ENCODE results near the gene AP5S1. TPM values are rescaled to one million over a fixed set of nuclear protein-coding genes. Genes with fewer than 3 reads are reported as not detected.

The AP5S1 gene
- total and polyA plus RNA-seq, 2 of the 4 experiments (the other 2 are of a cell fraction), result 10.1 to 11.7 TPM

GRCh38 chr20:3823881-3824280, 3.5 kb downstream of the AP5S1 start:
- CTCF ChIA-PET, result no interaction called here
- H2BK15ac ChIP-seq (ENCODE audit: low read depth, low read length), result no peak overlapping the region
- H2BK5ac ChIP-seq (ENCODE audit: low read depth, low read length, poor library complexity, severe bottlenecking), result no peak overlapping the region
- no peaks in the 10 kb centered on the region for H3K9me3 ChIP-seq (ENCODE audit: control insufficient read depth, insufficient read depth, low read length)
- WGBS, 2 experiments (ENCODE audit: extremely low coverage in 2 of 2, insufficient read length in 1 of 2), result 95% methylated on average over 14 of the region's 20 CpGs; no CpG with 5 or more reads in 1 of the 2 experiments
- H3K9ac ChIP-seq (ENCODE audit: low read depth, low read length), result no peak overlapping the region
- no peaks in the 10 kb centered on the region for H4K20me1 ChIP-seq (ENCODE audit: insufficient read depth, low read length)
- H3K56ac ChIP-seq (ENCODE audit: extremely low read depth, insufficient read depth, low read length), result no peak overlapping the region
- no peak overlapping the region for H2AFZ ChIP-seq (replicated peaks; ENCODE audit: low read length, poor library complexity)
- no peak overlapping the region for H2BK120ac ChIP-seq (ENCODE audit: low read depth, low read length)
- H3K4ac ChIP-seq (ENCODE audit: low read depth, low read length), result no peak overlapping the region
- no TSS peak for BruUV-seq (replicated peaks)
- H2AK5ac ChIP-seq (ENCODE audit: low read depth, low read length), result no peak overlapping the region
- POLR2A ChIA-PET (ENCODE audit: unreplicated experiment), result no interaction called here
- TF ChIP-seq CHD1 (IDR thresholded peaks at IDR 0.05; ENCODE audit: low read depth, low read length) (no peak), CEBPB (IDR thresholded peaks at IDR 0.05; ENCODE audit: low read depth, low read length) (no peak), BHLHE40 (IDR thresholded peaks at IDR 0.05; ENCODE audit: low read depth, low read length) (no peak), ELK1 (IDR thresholded peaks at IDR 0.05; ENCODE audit: borderline replicate concordance, low read depth, low read length) (no peak)
- dilution Hi-C loops (cut with HindIII; ENCODE audit: low sequenced_read_pairs, unreplicated experiment), result no loop called here
- H3K79me1 ChIP-seq (ENCODE audit: low read depth in 1 of 2, low read length in 2 of 2), result peaks cover 14 to 28% of the 10 kb centered on the region in 2 experiments; a peak in 3 of 4 replicates
- in situ Hi-C loops (cut with MboI; ENCODE audit: low sequenced_read_pairs), result no loop called here
- no peak overlapping the region for H4K8ac ChIP-seq (ENCODE audit: low read depth in 2 of 2, low read length in 2 of 2)
- H4K91ac ChIP-seq (ENCODE audit: insufficient read depth, low read depth, low read length), result no peak overlapping the region
- H4K5ac ChIP-seq (ENCODE audit: low read depth, low read length), result no peak overlapping the region
- intact Hi-C loops (cut with micrococcal nuclease), result no loop called here
- H3K27me3 ChIP-seq (ENCODE audit: control insufficient read depth, insufficient read depth, low read length), result no peaks in the 10 kb centered on the region
- peaks cover 3% of the 10 kb centered on the region; the same call in 1 of the 2 replicates for H3K4me1 ChIP-seq (ENCODE audit: control insufficient read depth, insufficient read depth, low read length)
- no peak overlapping the region for H2AK9ac ChIP-seq (replicated peaks; ENCODE audit: low read depth, low read length, poor library complexity)
- no peak for ATAC-seq (ENCODE audit: low read depth)
- H3K4me3 ChIP-seq (ENCODE audit: insufficient read depth, low read depth, low read length), result no peak overlapping the region
- peaks cover 36% of the 10 kb centered on the region for H3K36me3 ChIP-seq (ENCODE audit: control insufficient read depth, insufficient read depth, low read length)
- H2BK20ac ChIP-seq (ENCODE audit: low read depth, low read length), result no peak overlapping the region
- H3K18ac ChIP-seq (ENCODE audit: low read depth, low read length), result no peak overlapping the region
- H3K27ac ChIP-seq (ENCODE audit: insufficient read depth, low read length), result no peak overlapping the region
- no peak overlapping the region for H3K14ac ChIP-seq (replicated peaks; ENCODE audit: low read depth, low read length)
- no peak overlapping the region for H3K4me2 ChIP-seq (ENCODE audit: low read depth, low read length)
- H3K23ac ChIP-seq (ENCODE audit: low read depth, low read length), result no peak overlapping the region
- 0 out of 2 replicates have a peak, but pooled peaks cover 8% of the 10 kb centered on the region for H3K9me1 ChIP-seq (ENCODE audit: insufficient read depth, low read length)
- no peak for DNase-seq

Data from IMR-90 (cell line).